ENCODE results near the gene KRTAP10-2. TPM values are rescaled to one million over a fixed set of nuclear protein-coding genes. Genes with fewer than 3 reads are reported as not detected.

The KRTAP10-2 gene
- total RNA-seq, 1 experiment from 2014 or later, result not detected

DNA sequence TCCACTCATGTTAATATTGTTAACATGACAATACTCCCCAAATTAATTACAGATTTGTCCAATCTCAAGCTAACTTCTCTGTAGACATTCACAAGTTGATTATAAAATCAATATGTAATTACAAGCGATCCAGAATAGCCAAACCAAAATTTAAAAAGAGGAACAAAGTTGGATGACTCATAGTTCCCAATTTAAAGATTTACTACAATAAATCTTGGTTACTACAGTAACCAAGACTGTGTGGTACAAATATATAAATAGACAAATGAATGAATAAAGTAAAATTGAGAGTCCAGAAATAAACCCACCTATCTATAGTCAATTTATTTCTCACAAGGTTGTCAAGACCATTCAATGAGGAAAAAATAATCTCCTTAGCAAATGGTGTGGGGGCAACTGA, 15.1 kb upstream of the KRTAP10-2 start:
- H2AFZ ChIP-seq (ENCODE audit: low read depth, low read length, poor library complexity, severe bottlenecking), result no peak overlapping the region
- H3K9me3 ChIP-seq (ENCODE audit: control insufficient read depth in 1 of 2, insufficient read depth in 1 of 2, low read depth in 1 of 2, low read length in 2 of 2), result no peaks in the 10 kb centered on the region
- ChIA-PET CTCF (no interaction called here), POLR2A (no interaction called here), RAD21 (ENCODE audit: low non-redundant PET in 1 of 2, low total read pairs in 2 of 2, uncharacterized antibody in 2 of 2, unreplicated experiment in 2 of 2) (no interaction called here)
- H3K79me2 ChIP-seq (ENCODE audit: insufficient read depth, low read length), result no peaks in the 10 kb centered on the region
- H3K4me1 ChIP-seq (ENCODE audit: control insufficient read depth in 1 of 2, insufficient read depth in 2 of 2, low read length in 2 of 2), result no peaks in the 10 kb centered on the region
- peaks cover 6% of the 10 kb centered on the region for H3K27me3 ChIP-seq (ENCODE audit: insufficient read depth, low read length)
- no peak overlapping the region for H3K27ac ChIP-seq (ENCODE audit: low read depth, low read length)
- H4K20me1 ChIP-seq (ENCODE audit: insufficient read depth), result no peaks in the 10 kb centered on the region
- intact Hi-C loops (cut with micrococcal nuclease), result loop anchor here (10.0 kb wide), 1 partner anchor 108 kb away; no protein-coding TSS in a partner anchor
- no peak overlapping the region for H3K9ac ChIP-seq (ENCODE audit: low read length)
- ATAC-seq, result no peak
- no TSS peak for BruUV-seq (replicated peaks)
- DNase-seq (ENCODE audit: low read depth, low spot score), result no peak
- no peak overlapping the region for H3K4me2 ChIP-seq (ENCODE audit: low read length)
- no peaks in the 10 kb centered on the region for H3K36me3 ChIP-seq (ENCODE audit: control insufficient read depth in 1 of 2, insufficient read depth in 2 of 2, low read length in 2 of 2)
- TF ChIP-seq ATF3 (IDR thresholded peaks at IDR 0.05), result no peak
- TF ChIP-seq RAD21 (IDR thresholded peaks at IDR 0.05; ENCODE audit: low read depth), result no peak
- TF ChIP-seq TCF7L2 (IDR thresholded peaks at IDR 0.05; ENCODE audit: borderline replicate concordance, extremely low read depth, insufficient read depth, insufficient read length), result no peak
- no peak for TF ChIP-seq EZH2phosphoT487 (IDR thresholded peaks at IDR 0.05; ENCODE audit: borderline replicate concordance)
- TF ChIP-seq EZH2 (IDR thresholded peaks at IDR 0.05), result no peak
- TF ChIP-seq FOSL1 (IDR thresholded peaks at IDR 0.05; ENCODE audit: low read depth), result no peak
- TF ChIP-seq ZBTB33 (IDR thresholded peaks at IDR 0.05; ENCODE audit: extremely low read depth, insufficient replicate concordance, low read length), result no peak
- no peak for TF ChIP-seq ZNF274 (IDR thresholded peaks at IDR 0.05; ENCODE audit: low read depth, low read length)
- H3K9me2 ChIP-seq (ENCODE audit: insufficient read depth), result no peaks in the 10 kb centered on the region
- H3K4me3 ChIP-seq (replicated peaks in 1 of 2; ENCODE audit: low read depth in 1 of 2, low read length in 2 of 2), result no peak overlapping the region

Measured in HCT116 (cell line).